Right cardiac atrium (tissue), 5 donors: ENCODE results near the gene CCDC78. TPM values are rescaled to one million over a fixed set of nuclear protein-coding genes. Genes with fewer than 3 reads are reported as not detected.

Experiments
- ATAC-seq, 2 donors: fragments of 200-7000 bp; cut with Tn5 transposase; one replicate each; pipeline versions ENCODE4 v1.8.0 to v1.9.1; 2020; ENCODE audit warnings: moderate library complexity in 2 of 2, mild to moderate bottlenecking in 1 of 2
- DNase-seq, 3 donors: peaks; one replicate each; pipeline ENCODE4 v3.0.0-alpha.2; 2020
- H3K27ac ChIP-seq: one replicate; pipeline ENCODE4 v1.5.1; 2013; ENCODE audit warnings: mild to moderate bottlenecking, low read length, control low read depth, moderate library complexity
- H3K27me3 ChIP-seq: one replicate; pipeline ENCODE4 v1.6.1; 2013; ENCODE audit not compliant: control insufficient read depth, insufficient read depth
- H3K4me1 ChIP-seq: one replicate; pipeline ENCODE4 v1.6.1; 2013; ENCODE audit warnings: low read length; ENCODE audit not compliant: control insufficient read depth, insufficient read depth
- H3K4me3 ChIP-seq: one replicate; pipeline ENCODE4 v1.5.1; 2013; ENCODE audit warnings: low read length, control low read depth
- H3K9me3 ChIP-seq: one replicate; pipeline ENCODE4 v1.6.1; 2013; ENCODE audit warnings: low read length; ENCODE audit not compliant: control insufficient read depth
- WGBS: extraction: QIAGEN DNeasy Blood & Tissue Kit; methylation state at CpG from one replicate; pipeline ENCODE4 v1.1.7; 2013; 5-methylcytosine and 5-hydroxymethylcytosine counted together
- intact Hi-C, 4 donors: fragments of 100-400 bp; cut with DNase I; formaldehyde crosslinking; loops; one replicate each; pipeline versions ENCODE4 v1.11.0 to v1.14.0; 2022 to 2023
- polyA plus RNA-seq: library from polyadenylated mRNA; stranded (reverse); fragments of 200-250 nt; gene quantifications from one replicate; pipeline ENCODE4 v1.2.3, GENCODE V29; 2013
- total RNA-seq, 4 donors: library from RNA; stranded (reverse); fragmentation: NEBNext Ultra II Directional; extraction: Animal tissue kit (Norgen Biotek cat#: 25700); gene quantifications; one replicate each; pipeline ENCODE4 v1.2.1, GENCODE V29; 2021
- donor health status: healthy with polysubstance abuse.
- donor health status: DM: no; HTN: yes; CAD: no.
- donor health status: DM: no; HTN: no; CAD: no.
- donor health status: DM: no; HTN: yes; CAD: no; lungs with severe emphysema.
- donor health status: DM: yes; HTN: yes; CAD: no.

CCDC78 gene
- total and polyA plus RNA-seq, 5 donors = 0.36 to 0.97 (median 0.44) TPM; not detected in 1

DNA sequence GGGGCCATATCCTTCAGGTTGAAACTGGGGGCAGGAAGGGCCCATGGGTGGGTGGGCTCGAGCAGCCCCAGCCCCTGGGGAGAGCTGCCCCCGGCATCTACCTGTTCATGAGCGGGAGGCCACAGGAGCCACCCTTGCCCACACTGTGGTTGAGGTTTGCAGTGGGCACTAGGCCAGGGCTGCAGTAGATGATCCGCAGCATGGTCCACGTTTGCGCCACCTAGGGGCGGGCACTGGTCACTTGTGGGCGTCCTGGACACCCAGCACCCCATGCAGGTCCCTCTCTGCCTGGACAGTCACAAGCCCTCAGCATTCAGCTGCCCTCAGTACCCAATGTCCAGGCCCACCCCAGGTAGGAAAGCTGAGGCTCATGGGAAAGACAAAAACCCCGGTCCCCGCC, 40.3 kb downstream of the CCDC78 start:
- Histone ChIP-seq H3K27ac (no peak overlapping the region), H3K27me3 (no peaks in the 10 kb centered on the region), H3K9me3 (no peaks in the 10 kb centered on the region), H3K4me3 (no peak overlapping the region), H3K4me1 (peaks cover 12% of the 10 kb centered on the region)
- intact Hi-C loops = no loop called here
- WGBS = 68% methylated on average over 10 of the region's 10 CpGs
- ATAC-seq (no peak), DNase-seq (peak in 1 of 3 donors; percentile 78)

DNA sequence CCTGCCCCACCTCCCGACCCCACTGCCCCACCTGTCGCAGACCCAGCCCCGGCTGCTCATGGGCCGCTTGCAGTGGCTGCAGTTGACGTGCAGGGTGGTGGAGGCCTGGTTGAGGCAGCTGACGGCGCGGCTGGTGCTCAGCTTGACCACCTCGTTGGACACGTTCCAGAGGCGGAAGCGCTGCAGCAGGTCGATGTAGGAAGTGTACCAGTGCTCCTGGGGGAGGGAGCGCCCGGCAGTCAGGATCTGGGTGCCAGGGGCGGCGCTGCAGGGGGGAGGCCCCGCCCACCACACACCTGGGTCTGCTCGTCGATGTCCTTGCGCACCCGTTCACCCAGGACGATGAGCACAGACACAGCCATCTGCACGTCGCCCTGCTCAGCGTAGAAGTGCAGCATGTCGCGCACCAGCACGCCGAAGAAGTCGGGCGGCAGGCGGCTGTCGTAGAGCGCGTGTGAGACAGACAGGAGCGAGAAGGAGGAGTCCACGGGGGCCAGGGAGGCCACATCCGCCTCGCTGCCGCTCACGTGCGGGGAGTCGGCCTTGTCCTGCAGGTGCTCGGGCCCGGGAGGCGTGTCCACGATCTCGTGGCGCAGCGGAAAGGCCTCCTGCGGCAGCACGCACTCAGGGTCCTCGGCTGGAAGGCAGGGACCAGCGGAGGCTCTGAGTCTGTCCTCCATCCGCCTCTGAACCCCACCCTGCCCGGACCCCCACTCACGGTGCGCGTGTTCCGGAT, 41.1 kb downstream of the CCDC78 start:
- Histone ChIP-seq H3K9me3 (no peaks in the 10 kb centered on the region), H3K4me1 (peaks cover 12% of the 10 kb centered on the region), H3K27me3 (no peaks in the 10 kb centered on the region), H3K27ac (no peak overlapping the region), H3K4me3 (no peak overlapping the region)
- 94% methylated on average over 61 of the region's 61 CpGs for WGBS
- ATAC-seq (no peak), DNase-seq (peak in 2 of 3 donors; percentile 78 to 80)
- intact Hi-C loops = no loop called here

- H3K4me1 ChIP-seq = peaks cover 8% of the 10 kb centered on the region
- peak within 1 kb of the TSS; percentile 14 for H3K27ac ChIP-seq
- ATAC-seq (peak; percentile 75 to 76), DNase-seq (peak; percentile 99 to 100 (median 99))
- intact Hi-C loops = no loop called here
- H3K4me3 ChIP-seq = peak within 1 kb of the TSS; percentile 52
- no peaks in the 10 kb centered on the region for H3K9me3 ChIP-seq
- no peaks in the 10 kb centered on the region for H3K27me3 ChIP-seq
- whole genome bisulfite sequencing = 4% methylated on average over 91 of the region's 91 CpGs
Observed at GRCh38 chr16:684071-684794, 42.0 kb downstream of the CCDC78 start, which contains the start of gene JMJD8. Gene JMJD8 (minus strand): TSS chr16:684334. CDS start chr16:684319, 15 bp downstream.

- H3K4me3 ChIP-seq = peak overlapping the region; percentile 52
- peak in 1 of 3 donors; percentile 73 for DNase-seq
- H3K27me3 ChIP-seq = no peaks in the 10 kb centered on the region
- WGBS = 15% methylated on average over 57 of the region's 57 CpGs
- H3K4me1 ChIP-seq = peaks cover 7% of the 10 kb centered on the region
- H3K27ac ChIP-seq = no peak overlapping the region
- no peaks in the 10 kb centered on the region for H3K9me3 ChIP-seq
- intact Hi-C loops = no loop called here
- no peak for ATAC-seq
Observed at GRCh38 chr16:683396-684070, 42.7 kb downstream of the CCDC78 start.

DNA sequence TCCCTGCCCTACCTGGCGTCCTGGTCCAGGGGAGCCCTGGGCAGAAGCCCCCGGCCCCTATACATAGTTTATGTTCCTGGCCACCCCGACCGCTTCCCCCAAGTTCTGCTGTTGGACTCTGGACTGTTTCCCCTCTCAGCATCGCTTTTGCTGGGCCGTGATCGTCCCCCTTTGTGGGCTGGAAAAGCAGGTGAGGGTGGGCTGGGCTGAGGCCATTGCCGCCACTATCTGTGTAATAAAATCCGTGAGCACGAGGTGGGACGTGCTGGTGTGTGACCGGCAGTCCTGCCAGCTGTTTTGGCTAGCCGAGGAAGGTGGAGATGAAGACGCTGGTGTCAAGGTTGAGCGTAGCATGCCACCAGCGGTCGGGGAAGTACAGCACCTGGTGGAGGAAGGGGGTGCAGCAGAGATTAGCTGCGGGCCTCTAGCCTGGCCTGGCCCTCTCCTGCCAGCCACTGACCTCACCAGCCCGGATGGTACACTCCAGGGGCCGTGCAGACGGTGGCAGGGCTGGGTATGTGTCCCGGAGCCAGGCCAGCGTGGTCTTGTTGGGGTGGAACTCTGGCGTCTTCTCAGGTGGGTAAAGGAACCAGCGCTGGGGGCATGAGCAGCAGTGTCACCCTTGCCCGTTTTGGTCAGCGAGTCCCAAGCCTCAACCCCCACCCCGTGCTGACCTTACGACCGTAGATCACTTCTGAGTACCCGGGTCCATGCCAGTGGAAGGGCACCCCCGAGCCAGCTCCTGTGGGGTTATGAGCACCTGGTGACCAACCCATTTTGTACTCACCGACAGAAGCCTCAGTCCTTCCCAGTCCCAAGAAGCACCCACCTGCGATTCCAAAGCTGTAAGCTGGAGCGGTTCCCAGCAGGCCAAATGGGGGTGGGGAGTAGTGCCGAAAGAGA, 43.5 kb downstream of the CCDC78 start:
- 84% methylated on average over 36 of the region's 36 CpGs for WGBS
- intact Hi-C loops = no loop called here
- Histone ChIP-seq H3K27me3 (no peaks in the 10 kb centered on the region), H3K27ac (no peak overlapping the region), H3K9me3 (no peaks in the 10 kb centered on the region), H3K4me3 (no peak overlapping the region), H3K4me1 (peaks cover 7% of the 10 kb centered on the region)
- DNase-seq = peak in 1 of 3 donors; percentile 61
- ATAC-seq = no peak

DNA sequence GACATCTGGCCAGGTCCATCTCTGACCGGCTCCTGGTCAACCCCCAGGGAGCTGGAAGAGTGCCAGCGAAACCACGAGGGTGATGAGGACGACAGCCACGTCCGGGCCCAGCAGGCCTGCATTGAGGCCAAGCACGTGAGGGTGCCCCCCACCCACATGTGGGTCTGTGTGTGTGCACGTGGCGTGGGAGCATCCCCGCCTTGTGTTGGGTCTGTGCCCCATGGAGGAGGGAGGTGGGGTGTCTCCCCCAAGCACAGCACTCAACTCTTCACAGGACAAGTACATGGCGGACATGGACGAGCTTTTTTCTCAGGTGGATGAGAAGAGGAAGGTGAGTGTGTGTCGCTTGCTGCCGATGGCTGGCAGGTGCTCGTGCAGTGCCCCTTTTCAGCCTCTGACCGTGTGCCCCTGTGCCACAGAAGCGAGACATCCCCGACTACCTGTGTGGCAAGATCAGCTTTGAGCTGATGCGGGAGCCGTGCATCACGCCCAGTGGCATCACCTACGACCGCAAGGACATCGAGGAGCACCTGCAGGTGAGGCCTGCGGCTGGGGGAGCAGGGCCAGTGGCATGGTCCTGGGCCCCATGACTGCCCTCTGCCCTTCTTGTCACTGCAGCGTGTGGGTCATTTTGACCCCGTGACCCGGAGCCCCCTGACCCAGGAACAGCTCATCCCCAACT, 44.4 kb downstream of the CCDC78 start:
- Histone ChIP-seq H3K9me3 (no peaks in the 10 kb centered on the region), H3K27me3 (no peaks in the 10 kb centered on the region), H3K4me1 (peaks cover 7% of the 10 kb centered on the region), H3K27ac (no peak overlapping the region), H3K4me3 (no peak overlapping the region)
- ATAC-seq (no peak), DNase-seq (peak in 2 of 3 donors; percentile 78 to 80)
- 73% methylated on average over 28 of the region's 28 CpGs for WGBS
- intact Hi-C loops = no loop called here

- intact Hi-C loops = no loop called here
- no peaks in the 10 kb centered on the region for H3K9me3 ChIP-seq
- peak; percentile 67 to 84 (median 83) for DNase-seq
- ATAC-seq = no peak
- H3K4me1 ChIP-seq = peaks cover 7% of the 10 kb centered on the region
- WGBS = 45% methylated on average over 44 of the region's 44 CpGs
- no peak overlapping the region for H3K27ac ChIP-seq
- no peaks in the 10 kb centered on the region for H3K27me3 ChIP-seq
- peak overlapping the region; percentile 77 for H3K4me3 ChIP-seq
Observed at GRCh38 chr16:680967-681745, 45.1 kb downstream of the CCDC78 start.

GRCh38 chr16:680625-680945, 45.7 kb downstream of the CCDC78 start:
- H3K4me3 ChIP-seq = peak overlapping the region; percentile 77
- DNase-seq (no peak), ATAC-seq (no peak)
- intact Hi-C loops = no loop called here
- no peaks in the 10 kb centered on the region for H3K9me3 ChIP-seq
- under 1% methylated on average over 38 of the region's 38 CpGs for WGBS
- H3K4me1 ChIP-seq = peaks cover 7% of the 10 kb centered on the region
- H3K27ac ChIP-seq = peak overlapping the region; percentile 96
- H3K27me3 ChIP-seq = no peaks in the 10 kb centered on the region

GRCh38 chr16:679814-680624, 46.2 kb downstream of the CCDC78 start, which contains the start of gene STUB1:
Gene STUB1 (plus strand): TSS chr16:680410. CDS start chr16:680526, 116 bp downstream.
- ATAC-seq (peak; percentile 69 to 71), DNase-seq (peak; percentile 89 to 96 (median 95))
- under 1% methylated on average over 91 of the region's 91 CpGs for WGBS
- Histone ChIP-seq H3K27ac (peak within 1 kb of the TSS; percentile 96), H3K27me3 (no peaks in the 10 kb centered on the region), H3K9me3 (no peaks in the 10 kb centered on the region), H3K4me3 (peak within 1 kb of the TSS; percentile 77), H3K4me1 (peaks cover 7% of the 10 kb centered on the region)
- intact Hi-C loops = no loop called here
